Measurements from ENCODE around the gene PRKCH.

PRKCH gene

GRCh38 chr14:61357123-61357522 is 35.7 kb downstream of the PRKCH start:
- H3K4me1 ChIP-seq (ENCODE audit: insufficient read depth, low read length), result peaks cover 24% of the 10 kb centered on the region
- H4K20me1 ChIP-seq (ENCODE audit: insufficient read depth, low read length), result peaks cover 46% of the 10 kb centered on the region
- no peak overlapping the region for H3K9ac ChIP-seq (ENCODE audit: low read depth, low read length)
- no peak for DNase-seq
- H3K4me2 ChIP-seq (ENCODE audit: insufficient read depth, low read length), result no peak overlapping the region
- no peaks in the 10 kb centered on the region for H3K27me3 ChIP-seq (ENCODE audit: insufficient read depth, low read length, poor library complexity)
- no peak overlapping the region for H2AFZ ChIP-seq (ENCODE audit: low read depth, low read length)
- ATAC-seq (ENCODE audit: insufficient read depth, low read depth), result peak; percentile 49; the same call in 2 of the 3 replicates
- H3K27ac ChIP-seq (ENCODE audit: low read length), result peak overlapping the region; percentile 24; the same call in 1 of the 2 replicates
- peaks cover 100% of the 10 kb centered on the region for H3K79me2 ChIP-seq (ENCODE audit: insufficient read depth, low read length)
- no peak for TF ChIP-seq CTCF (IDR thresholded peaks at IDR 0.05; ENCODE audit: borderline replicate concordance, extremely low read depth, low read length, poor library complexity, severe bottlenecking)
- no peak for TF ChIP-seq EZH2 (IDR thresholded peaks at IDR 0.05; ENCODE audit: borderline replicate concordance, low read depth, low read length, severe bottlenecking)
- no peak overlapping the region for H3K4me3 ChIP-seq (ENCODE audit: low read depth in 1 of 2, low read length in 2 of 2)
- no peaks in the 10 kb centered on the region for H3K9me3 ChIP-seq (ENCODE audit: insufficient read depth, low read length, severe bottlenecking)
- H3K36me3 ChIP-seq (ENCODE audit: insufficient read depth, low read length), result peaks cover 17% of the 10 kb centered on the region

- Histone ChIP-seq H3K27ac (ENCODE audit: low read length) (peak overlapping the region; percentile 40), H3K4me3 (ENCODE audit: low read depth in 1 of 2, low read length in 2 of 2) (no peak overlapping the region), H3K9me3 (ENCODE audit: insufficient read depth, low read length, severe bottlenecking) (no peaks in the 10 kb centered on the region), H3K79me2 (ENCODE audit: insufficient read depth, low read length) (peaks cover 100% of the 10 kb centered on the region), H3K4me1 (ENCODE audit: insufficient read depth, low read length) (peaks cover 21% of the 10 kb centered on the region), H2AFZ (ENCODE audit: low read depth, low read length) (no peak overlapping the region), H3K36me3 (ENCODE audit: insufficient read depth, low read length) (peaks cover 17% of the 10 kb centered on the region), H4K20me1 (ENCODE audit: insufficient read depth, low read length) (peaks cover 49% of the 10 kb centered on the region), H3K4me2 (ENCODE audit: insufficient read depth, low read length) (no peak overlapping the region), H3K27me3 (ENCODE audit: insufficient read depth, low read length, poor library complexity) (no peaks in the 10 kb centered on the region), H3K9ac (ENCODE audit: low read depth, low read length) (no peak overlapping the region)
- TF ChIP-seq CTCF (IDR thresholded peaks at IDR 0.05; ENCODE audit: borderline replicate concordance, extremely low read depth, low read length, poor library complexity, severe bottlenecking) (no peak), EZH2 (IDR thresholded peaks at IDR 0.05; ENCODE audit: borderline replicate concordance, low read depth, low read length, severe bottlenecking) (no peak)
- DNase-seq (no peak), ATAC-seq (ENCODE audit: insufficient read depth, low read depth) (no peak)
Observed at GRCh38 chr14:61358554-61359226, 37.3 kb downstream of the PRKCH start.

GRCh38 chr14:61360796-61361525 is 39.6 kb downstream of the PRKCH start:
- Histone ChIP-seq H3K4me3 (ENCODE audit: low read depth in 1 of 2, low read length in 2 of 2) (no peak overlapping the region), H3K9me3 (ENCODE audit: insufficient read depth, low read length, severe bottlenecking) (no peaks in the 10 kb centered on the region), H4K20me1 (ENCODE audit: insufficient read depth, low read length) (peaks cover 61% of the 10 kb centered on the region), H3K79me2 (ENCODE audit: insufficient read depth, low read length) (peaks cover 98% of the 10 kb centered on the region), H3K27ac (ENCODE audit: low read length) (no peak overlapping the region; the same call in 1 of the 2 replicates), H2AFZ (ENCODE audit: low read depth, low read length) (no peak overlapping the region), H3K4me2 (ENCODE audit: insufficient read depth, low read length) (no peak overlapping the region), H3K27me3 (ENCODE audit: insufficient read depth, low read length, poor library complexity) (no peaks in the 10 kb centered on the region), H3K9ac (ENCODE audit: low read depth, low read length) (no peak overlapping the region), H3K4me1 (ENCODE audit: insufficient read depth, low read length) (peaks cover 16% of the 10 kb centered on the region), H3K36me3 (ENCODE audit: insufficient read depth, low read length) (peaks cover 14% of the 10 kb centered on the region)
- no peak for ATAC-seq (ENCODE audit: insufficient read depth, low read depth)
- DNase-seq, result no peak
- TF ChIP-seq EZH2 (IDR thresholded peaks at IDR 0.05; ENCODE audit: borderline replicate concordance, low read depth, low read length, severe bottlenecking) (no peak), CTCF (IDR thresholded peaks at IDR 0.05; ENCODE audit: borderline replicate concordance, extremely low read depth, low read length, poor library complexity, severe bottlenecking) (no peak)
